Epithelial cell of proximal tubule (primary cell): Measurements from ENCODE around the gene ARHGAP25. TPM values are rescaled to one million over a fixed set of nuclear protein-coding genes. Genes with fewer than 3 reads are reported as not detected.

ENCODE experiments used
- DNase-seq: peaks from one replicate; pipeline ENCODE4 v3.0.0-alpha.2; 2011; ENCODE audit warnings: low read depth
- H3K4me3 ChIP-seq: 2 replicates; pipeline ENCODE4 v1.5.1; 2011; ENCODE audit warnings: low read depth, mild to moderate bottlenecking, low read length
- CTCF ChIP-seq: conservative IDR thresholded peaks from 2 replicates; pipeline ENCODE4 v1.5.1; 2012; ENCODE audit warnings: low read depth, mild to moderate bottlenecking, low read length
- total RNA-seq: library from RNA; depleted of rRNA; stranded (reverse); fragments of >200 nt; gene quantifications from 2 replicates; pipeline ENCODE4 v1.2.3, GENCODE V29; 2015

Gene ARHGAP25
- total RNA-seq, 1 donor from 2014 or later: not detected

GRCh38 chr2:68845043-68845442 lies 110.4 kb downstream of the ARHGAP25 start:
- TF ChIP-seq CTCF: no peak
- H3K4me3 ChIP-seq: no peak overlapping the region
- no peak for DNase-seq

GRCh38 chr2:68846091-68846490 lies 111.5 kb downstream of the ARHGAP25 start:
- no peak for DNase-seq
- no peak overlapping the region for H3K4me3 ChIP-seq
- no peak for TF ChIP-seq CTCF

GRCh38 chr2:68847751-68848150 lies 113.1 kb downstream of the ARHGAP25 start:
- H3K4me3 ChIP-seq: no peak overlapping the region
- no peak for DNase-seq
- TF ChIP-seq CTCF: no peak

GRCh38 chr2:68849579-68850030 lies 115.0 kb downstream of the ARHGAP25 start:
- DNase-seq: no peak
- H3K4me3 ChIP-seq: no peak overlapping the region
- no peak for TF ChIP-seq CTCF

- no peak overlapping the region for H3K4me3 ChIP-seq
- no peak for DNase-seq
Measured at GRCh38 chr2:68850524-68850923, 115.9 kb downstream of the ARHGAP25 start.

GRCh38 chr2:68853035-68853434 lies 118.4 kb downstream of the ARHGAP25 start:
- no peak for TF ChIP-seq CTCF
- DNase-seq: no peak
- no peak overlapping the region for H3K4me3 ChIP-seq

More at GRCh38 chr2:68850524-68850923, 115.9 kb downstream of the ARHGAP25 start:
- no peak for TF ChIP-seq CTCF

- no peak for TF ChIP-seq CTCF
- DNase-seq: no peak
- H3K4me3 ChIP-seq: no peak overlapping the region
Measured at GRCh38 chr2:68853915-68854314, 119.3 kb downstream of the ARHGAP25 start.
